Measurements from ENCODE around the gene B3GALT6.

GRCh38 chr1:1187938-1188337, 44.1 kb upstream of the B3GALT6 start:
- no peak for TF ChIP-seq CTCF (IDR thresholded peaks at IDR 0.05; ENCODE audit: low read length)
- TF ChIP-seq EZH2phosphoT487 (IDR thresholded peaks at IDR 0.05; ENCODE audit: low read length): no peak
